Gastrocnemius medialis (tissue), 4 donors: ENCODE results near the gene DUSP15. TPM values are rescaled to one million over a fixed set of nuclear protein-coding genes. Genes with fewer than 3 reads are reported as not detected.

Experiments used
- ATAC-seq, 2 donors: fragments of 150-250 bp; one replicate each; pipeline ENCODE4 v1.9.1; 2016
- DNase-seq, 2 donors: peaks; one replicate each; pipeline ENCODE4 v3.0.0-alpha.2; 2019
- H3K27ac ChIP-seq, 4 donors: fragments of 200-600 bp; sonication (generic); 1 replicate in 1 of 4; 2 replicates in 3 of 4; pipeline ENCODE4 v1.5.1; 2016 to 2018; ENCODE audit warnings: mild to moderate bottlenecking in 2 of 4, moderate library complexity in 1 of 4
- H3K27me3 ChIP-seq, 3 donors: fragments of 200-600 bp; sonication (generic) in 2 of 3; 1 replicate in 1 of 3; 2 replicates in 2 of 3; pipeline versions ENCODE4 v1.5.1 to v1.6.0; 2016 to 2019; ENCODE audit warnings: mild to moderate bottlenecking in 1 of 3, moderate library complexity in 1 of 3
- H3K36me3 ChIP-seq, 2 donors: fragments of 200-600 bp; sonication (generic) in 1 of 2; one replicate each; pipeline ENCODE4 v1.5.1; 2017 to 2018
- H3K4me1 ChIP-seq, 2 donors: fragments of 200-600 bp; sonication (generic) in 1 of 2; one replicate each; pipeline ENCODE4 v1.5.1; 2016 to 2017; ENCODE audit warnings: mild to moderate bottlenecking in 2 of 2
- H3K4me3 ChIP-seq, 4 donors: fragments of 200-600 bp; sonication (generic) in 3 of 4; 1 replicate in 1 of 4; 2 replicates in 3 of 4; pipeline ENCODE4 v1.5.1; 2016 to 2019; ENCODE audit warnings: mild to moderate bottlenecking in 2 of 4
- H3K9me3 ChIP-seq, 3 donors: fragments of 200-600 bp; sonication (generic) in 2 of 3; 1 replicate in 1 of 3; 2 replicates in 2 of 3; pipeline ENCODE4 v1.5.1; 2016 to 2019
- POLR2A ChIP-seq, 2 donors: fragments of 450-650 bp; IDR thresholded peaks; one replicate each; pipeline ENCODE4 v1.6.1; 2017; ENCODE audit warnings: antibody characterized with exemption in 2 of 2, mild to moderate bottlenecking in 2 of 2, moderate library complexity in 2 of 2
- in situ Hi-C, 4 donors: fragments of 200-750 bp; cut with MboI; loops; one replicate each; pipeline versions ENCODE4 v1.15.0 to v1.8.0; 2017; ENCODE audit warnings: low sequenced_read_pairs in 4 of 4
- intact Hi-C: fragments of 100-400 bp; cut with DNase I; formaldehyde crosslinking; loops from one replicate; pipeline ENCODE4 v1.15.1; 2023; ENCODE audit warnings: low total_unique reads
- total RNA-seq, 4 donors: library from RNA; depleted of rRNA; stranded (reverse); fragments of >200 nt; gene quantifications; one replicate each; pipeline versions ENCODE4 v1.1.0 to v1.2.3, GENCODE V29; 2016
- TF ChIP-seq, protein P1 (sequence below), 5 experiments: fragments of 450-650 bp in 3 of 5; fragments of 200-600 bp in 2 of 5; sonication (generic) in 2 of 5; IDR thresholded peaks in 4 of 5; conservative IDR thresholded peaks in 1 of 5; 1 replicate in 4 of 5; 2 replicates in 1 of 5; pipeline ENCODE4 v1.5.1; 2016 to 2019; ENCODE audit warnings: antibody characterized with exemption in 5 of 5, mild to moderate bottlenecking in 3 of 5, moderate library complexity in 3 of 5

DUSP15 gene
- total RNA-seq, 4 donors from 2014 or later: 1.1 TPM; not detected in 3

DNA sequence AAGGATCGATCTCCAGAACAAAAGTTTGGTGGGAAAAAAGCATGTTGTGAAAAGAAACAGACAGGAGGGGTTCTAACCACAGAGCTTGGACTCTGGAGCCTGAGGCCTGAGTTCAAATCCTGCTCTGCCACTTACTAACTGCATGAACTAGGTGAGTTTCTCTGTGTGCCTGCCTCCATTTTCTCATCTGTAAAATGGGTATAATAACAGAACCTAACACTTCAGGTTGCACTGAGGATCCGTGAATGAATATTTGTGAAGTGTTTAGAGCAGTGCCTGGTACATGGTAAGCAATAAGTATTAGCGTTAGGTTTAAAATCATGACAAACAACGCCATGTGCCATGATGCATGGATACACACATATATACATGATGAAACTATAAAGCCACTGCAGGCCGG lies 36.7 kb upstream of the DUSP15 start:
- TF ChIP-seq, protein P1, sequence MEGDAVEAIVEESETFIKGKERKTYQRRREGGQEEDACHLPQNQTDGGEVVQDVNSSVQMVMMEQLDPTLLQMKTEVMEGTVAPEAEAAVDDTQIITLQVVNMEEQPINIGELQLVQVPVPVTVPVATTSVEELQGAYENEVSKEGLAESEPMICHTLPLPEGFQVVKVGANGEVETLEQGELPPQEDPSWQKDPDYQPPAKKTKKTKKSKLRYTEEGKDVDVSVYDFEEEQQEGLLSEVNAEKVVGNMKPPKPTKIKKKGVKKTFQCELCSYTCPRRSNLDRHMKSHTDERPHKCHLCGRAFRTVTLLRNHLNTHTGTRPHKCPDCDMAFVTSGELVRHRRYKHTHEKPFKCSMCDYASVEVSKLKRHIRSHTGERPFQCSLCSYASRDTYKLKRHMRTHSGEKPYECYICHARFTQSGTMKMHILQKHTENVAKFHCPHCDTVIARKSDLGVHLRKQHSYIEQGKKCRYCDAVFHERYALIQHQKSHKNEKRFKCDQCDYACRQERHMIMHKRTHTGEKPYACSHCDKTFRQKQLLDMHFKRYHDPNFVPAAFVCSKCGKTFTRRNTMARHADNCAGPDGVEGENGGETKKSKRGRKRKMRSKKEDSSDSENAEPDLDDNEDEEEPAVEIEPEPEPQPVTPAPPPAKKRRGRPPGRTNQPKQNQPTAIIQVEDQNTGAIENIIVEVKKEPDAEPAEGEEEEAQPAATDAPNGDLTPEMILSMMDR (IDR thresholded peaks at IDR 0.05 in 4 of 5, conservative IDR thresholded peaks at IDR 0.05 in 1 of 5): no peak
- no peak for TF ChIP-seq POLR2A (IDR thresholded peaks at IDR 0.05)
- Histone ChIP-seq H3K27ac (no peak overlapping the region), H3K9me3 (no peaks in the 10 kb centered on the region), H3K4me3 (no peak overlapping the region), H3K27me3 (no peaks in the 10 kb centered on the region), H3K36me3 (no peaks in the 10 kb centered on the region), H3K4me1 (no peaks in the 10 kb centered on the region)
- intact Hi-C loops (no loop called here), in situ Hi-C loops (no loop called here)
- DNase-seq: no peak
- no peak for ATAC-seq

DNA sequence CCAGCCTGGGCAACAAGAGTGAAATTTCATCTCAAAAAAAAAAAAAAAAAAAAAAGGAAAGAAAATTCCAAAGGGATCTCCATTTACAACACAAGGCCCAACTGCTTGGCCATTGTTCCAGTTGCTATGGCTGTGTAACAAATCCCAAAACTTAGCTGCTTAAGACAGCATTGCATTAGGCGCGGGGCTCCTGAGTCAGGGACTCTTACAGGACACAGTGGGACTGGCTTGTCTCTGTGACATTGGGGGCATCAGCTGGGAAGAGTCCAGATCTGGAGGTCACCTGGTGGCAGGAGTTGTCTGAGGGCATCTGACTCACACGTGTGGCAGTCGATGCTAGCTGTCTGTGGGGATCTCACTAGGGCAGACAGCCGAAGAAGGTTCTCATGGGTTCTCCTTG lies 35.7 kb upstream of the DUSP15 start:
- H3K4me1 ChIP-seq: no peaks in the 10 kb centered on the region
- intact Hi-C loops: no loop called here
- H3K36me3 ChIP-seq: no peaks in the 10 kb centered on the region
- ATAC-seq (no peak), DNase-seq (no peak)
- in situ Hi-C loops: no loop called here
- H3K27me3 ChIP-seq: no peaks in the 10 kb centered on the region
- H3K4me3 ChIP-seq: no peak overlapping the region
- H3K27ac ChIP-seq: no peak overlapping the region
- TF ChIP-seq POLR2A (IDR thresholded peaks at IDR 0.05): no peak
- TF ChIP-seq, protein P1 (IDR thresholded peaks at IDR 0.05 in 4 of 5, conservative IDR thresholded peaks at IDR 0.05 in 1 of 5): no peak
- no peaks in the 10 kb centered on the region for H3K9me3 ChIP-seq

DNA sequence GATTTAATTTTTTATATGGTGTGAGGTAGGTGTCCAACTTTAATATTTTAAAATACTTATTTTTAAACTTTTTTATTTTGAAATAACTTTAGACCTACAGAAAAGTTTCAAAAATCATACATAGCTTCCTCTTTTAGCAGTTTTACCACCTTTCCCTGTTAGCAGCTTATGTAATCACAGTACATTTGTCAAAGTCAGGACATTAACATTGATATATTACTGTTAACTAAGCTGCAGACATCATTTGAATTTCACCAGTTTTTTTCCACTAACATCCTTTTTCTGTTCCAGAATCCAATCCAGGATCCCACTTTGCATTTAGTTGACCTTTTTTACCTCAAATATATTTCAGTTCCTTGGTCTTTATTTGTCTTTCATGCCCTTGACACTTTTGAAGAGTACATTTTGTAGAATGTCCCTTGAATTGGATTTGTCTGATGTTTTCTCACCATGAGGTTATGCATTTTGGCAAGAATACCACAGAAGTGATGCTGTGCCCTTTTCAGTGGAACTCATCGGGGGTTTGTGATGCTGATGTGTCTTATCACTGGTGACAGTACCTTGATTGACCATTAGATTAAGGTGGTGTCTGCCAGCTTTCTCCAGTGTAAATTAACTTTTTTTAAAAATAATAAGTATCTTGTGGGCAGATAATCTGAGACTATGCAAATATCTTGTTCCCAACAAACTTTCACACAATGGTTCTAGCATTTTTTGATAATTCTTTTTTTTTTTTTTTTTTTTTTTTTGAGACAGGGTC lies 33.5 kb upstream of the DUSP15 start:
- no peak for ATAC-seq
- H3K36me3 ChIP-seq: no peaks in the 10 kb centered on the region
- in situ Hi-C loops (no loop called here), intact Hi-C loops (no loop called here)
- H3K27ac ChIP-seq: no peak overlapping the region
- H3K4me1 ChIP-seq: no peaks in the 10 kb centered on the region
- H3K4me3 ChIP-seq: no peak overlapping the region
- DNase-seq: no peak
- TF ChIP-seq, protein P1 (IDR thresholded peaks at IDR 0.05 in 4 of 5, conservative IDR thresholded peaks at IDR 0.05 in 1 of 5): no peak
- no peak for TF ChIP-seq POLR2A (IDR thresholded peaks at IDR 0.05)
- H3K9me3 ChIP-seq: no peaks in the 10 kb centered on the region
- H3K27me3 ChIP-seq: no peaks in the 10 kb centered on the region

DNA sequence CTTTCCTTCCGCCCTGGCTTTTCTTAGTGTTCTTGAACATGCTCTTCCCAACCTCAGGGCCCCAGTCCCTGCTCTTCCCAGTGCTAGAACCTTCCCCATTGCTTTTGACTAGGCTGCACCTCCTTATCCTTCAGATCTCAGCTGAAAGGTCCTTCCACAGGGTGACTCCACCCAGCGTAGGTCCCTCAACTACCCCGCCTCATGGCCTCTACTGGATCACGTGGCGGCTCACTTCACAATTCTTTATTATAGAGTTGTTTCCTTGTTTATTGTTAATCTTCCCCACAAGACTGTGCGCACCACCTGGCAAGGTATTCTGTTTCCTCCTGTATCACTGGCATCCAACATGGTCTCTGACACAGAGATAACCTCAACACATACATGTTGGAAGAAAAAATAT lies 31.3 kb upstream of the DUSP15 start:
- H3K9me3 ChIP-seq: no peaks in the 10 kb centered on the region
- no peak for ATAC-seq
- no peaks in the 10 kb centered on the region for H3K27me3 ChIP-seq
- H3K27ac ChIP-seq: no peak overlapping the region
- no peaks in the 10 kb centered on the region for H3K4me1 ChIP-seq
- TF ChIP-seq POLR2A (IDR thresholded peaks at IDR 0.05): no peak
- TF ChIP-seq, protein P1 (IDR thresholded peaks at IDR 0.05 in 4 of 5, conservative IDR thresholded peaks at IDR 0.05 in 1 of 5): no peak
- H3K4me3 ChIP-seq: no peak overlapping the region
- DNase-seq: no peak
- intact Hi-C loops (no loop called here), in situ Hi-C loops (no loop called here)
- H3K36me3 ChIP-seq: no peaks in the 10 kb centered on the region

DNA sequence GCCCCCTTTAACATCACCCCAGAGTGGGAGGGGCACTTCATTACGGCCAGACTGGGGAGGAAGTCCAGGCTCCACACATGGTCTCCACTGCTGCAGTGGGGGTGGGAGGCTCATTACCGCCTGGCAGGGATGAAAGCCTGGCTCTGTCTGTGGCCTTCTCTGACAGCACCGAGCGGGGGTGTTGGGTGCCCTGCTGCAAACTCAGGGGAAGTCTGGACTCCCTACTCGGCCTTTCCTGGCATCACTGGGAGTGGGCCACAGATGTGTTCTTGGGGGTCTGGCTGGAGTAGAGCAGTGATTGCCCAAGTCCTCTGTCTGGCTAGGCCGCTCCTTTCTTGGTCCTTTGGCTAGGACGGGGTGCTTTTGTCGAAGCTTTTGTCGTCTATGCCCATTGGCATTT lies 27.2 kb upstream of the DUSP15 start:
- no peak overlapping the region for H3K27ac ChIP-seq
- in situ Hi-C loops: no loop called here

More for the DNA sequence above, 27.2 kb upstream of the DUSP15 start:
- Histone ChIP-seq H3K4me3 (no peak overlapping the region), H3K4me1 (no peaks in the 10 kb centered on the region), H3K9me3 (no peaks in the 10 kb centered on the region), H3K27me3 (no peaks in the 10 kb centered on the region), H3K36me3 (no peaks in the 10 kb centered on the region)
- ATAC-seq: no peak
- TF ChIP-seq, protein P1 (IDR thresholded peaks at IDR 0.05 in 4 of 5, conservative IDR thresholded peaks at IDR 0.05 in 1 of 5): no peak
- no peak for TF ChIP-seq POLR2A (IDR thresholded peaks at IDR 0.05)
- intact Hi-C loops: no loop called here
- DNase-seq: no peak
